NOMO-1 treated with DMSO at 0.1 percent for 48 hours (cell line): ENCODE measurements around the gene GOLM1.

Experiments
- DNase-seq: peaks from one replicate; lab custom pipeline; 2025; ENCODE audit not compliant: unreplicated experiment; lab: John Stamatoyannopoulos, UW

The GOLM1 gene

GRCh38 chr9:85994191-85994590 lies 105.2 kb downstream of the GOLM1 start:
- DNase-seq: no peak

DNA sequence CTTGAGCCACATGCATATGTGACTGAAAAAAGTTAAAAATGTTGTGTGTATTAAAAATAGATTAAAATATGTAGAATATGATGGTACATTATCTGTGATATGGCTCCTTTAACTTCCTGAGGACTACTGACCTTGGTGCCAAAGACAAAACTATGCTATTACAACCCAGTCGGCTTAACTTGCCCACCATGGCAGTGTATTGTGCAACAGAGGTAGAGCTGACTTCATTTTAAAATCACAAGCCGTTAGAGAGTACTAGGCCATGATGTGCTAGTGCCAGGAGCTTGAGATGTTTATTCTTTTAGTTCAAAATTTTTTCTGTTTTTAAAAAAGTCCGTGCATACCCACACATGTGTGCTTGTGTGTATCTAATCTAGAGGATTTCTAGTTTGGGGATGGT lies 112.1 kb downstream of the GOLM1 start:
- DNase-seq: no peak

DNA sequence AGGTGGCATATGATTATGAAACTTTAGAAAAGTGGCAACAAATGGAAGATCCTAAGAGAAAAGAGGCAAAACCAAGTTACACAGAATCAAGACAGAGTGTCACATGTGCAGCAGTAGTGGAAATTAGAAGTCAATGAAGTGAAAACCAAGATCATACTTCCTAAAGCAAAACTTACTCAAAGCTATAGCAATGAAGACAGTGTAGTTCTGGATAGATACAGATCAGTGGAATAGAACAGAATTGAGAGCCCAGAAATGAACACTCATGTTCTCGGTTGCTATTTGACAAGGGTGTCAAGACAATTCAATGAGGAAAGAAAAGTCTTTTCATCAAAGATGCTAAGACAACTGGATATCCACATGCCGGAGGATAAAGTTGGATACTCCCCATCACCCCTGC lies 114.9 kb downstream of the GOLM1 start:
- DNase-seq: no peak

DNA sequence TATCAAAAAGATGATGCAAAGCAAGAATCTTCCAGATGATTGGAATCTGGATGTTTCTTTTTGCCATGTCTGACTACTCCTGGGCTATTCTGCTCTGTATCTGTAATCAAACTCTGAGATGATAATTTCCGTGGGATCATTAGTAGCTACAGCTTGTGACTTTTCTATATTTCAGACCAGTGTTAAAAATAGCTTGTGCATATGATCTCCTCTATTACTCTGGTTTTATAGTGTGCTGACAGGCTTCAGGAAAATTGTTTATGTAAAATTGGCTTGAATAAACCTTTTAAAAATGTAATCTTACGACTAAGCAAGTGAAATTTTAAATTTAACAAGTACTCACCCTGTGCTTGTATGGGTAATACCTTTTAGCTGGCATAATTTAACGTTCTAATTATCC lies 118.0 kb downstream of the GOLM1 start:
- no peak for DNase-seq

DNA sequence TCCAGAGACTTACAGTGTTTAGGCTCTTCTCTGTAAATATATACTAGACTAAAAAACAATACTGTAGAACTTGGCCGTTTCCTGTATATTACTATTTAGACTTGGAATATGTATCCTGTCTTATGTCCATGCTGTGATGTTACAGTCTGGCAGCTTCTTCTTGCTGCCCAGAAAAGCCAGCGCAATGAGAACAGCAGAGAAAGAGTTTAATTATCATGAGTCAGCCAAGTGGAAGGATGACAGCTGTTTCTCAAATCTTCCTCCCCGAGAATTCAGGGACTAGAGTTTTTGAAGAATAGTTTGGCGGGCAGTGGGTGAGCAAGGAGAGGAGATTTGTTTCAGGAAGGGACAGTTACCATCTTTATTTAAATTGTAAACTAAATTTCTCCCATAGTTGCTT lies 120.9 kb downstream of the GOLM1 start:
- no peak for DNase-seq
